ENCODE measurements around the gene SERPINI1.

The SERPINI1 gene

DNA sequence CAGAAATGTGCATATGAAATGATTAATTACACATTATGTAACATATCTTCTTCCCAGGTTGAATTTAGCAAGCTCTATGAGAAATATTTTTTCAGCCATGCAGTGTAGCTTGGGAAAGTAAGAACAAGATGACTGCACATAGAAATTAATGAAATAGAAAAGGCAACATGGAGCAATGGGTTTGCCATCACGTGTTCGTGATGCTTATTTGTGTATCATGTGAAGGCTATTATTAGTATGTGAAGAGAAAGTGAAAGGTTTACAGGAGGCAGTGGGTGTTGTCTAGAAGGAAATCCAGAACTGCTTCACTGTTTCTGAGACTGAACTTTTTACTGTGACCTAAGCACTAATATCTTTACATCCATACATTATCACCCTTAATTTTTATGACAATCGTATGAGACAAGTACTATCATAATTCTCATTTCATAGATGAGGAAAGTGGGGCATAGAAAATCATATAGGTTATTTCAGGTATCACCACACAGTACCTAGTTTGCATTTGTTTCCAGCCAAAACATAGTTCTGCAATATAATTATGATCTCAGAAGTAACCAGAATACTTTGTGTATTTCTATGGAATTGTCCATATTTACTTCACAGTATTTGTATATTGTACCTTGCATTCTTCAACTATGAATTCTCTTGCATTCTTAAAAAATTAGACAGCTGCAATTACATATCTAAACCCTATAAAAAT, 14.9 kb downstream of the SERPINI1 start:
- TF ChIP-seq, protein P1, sequence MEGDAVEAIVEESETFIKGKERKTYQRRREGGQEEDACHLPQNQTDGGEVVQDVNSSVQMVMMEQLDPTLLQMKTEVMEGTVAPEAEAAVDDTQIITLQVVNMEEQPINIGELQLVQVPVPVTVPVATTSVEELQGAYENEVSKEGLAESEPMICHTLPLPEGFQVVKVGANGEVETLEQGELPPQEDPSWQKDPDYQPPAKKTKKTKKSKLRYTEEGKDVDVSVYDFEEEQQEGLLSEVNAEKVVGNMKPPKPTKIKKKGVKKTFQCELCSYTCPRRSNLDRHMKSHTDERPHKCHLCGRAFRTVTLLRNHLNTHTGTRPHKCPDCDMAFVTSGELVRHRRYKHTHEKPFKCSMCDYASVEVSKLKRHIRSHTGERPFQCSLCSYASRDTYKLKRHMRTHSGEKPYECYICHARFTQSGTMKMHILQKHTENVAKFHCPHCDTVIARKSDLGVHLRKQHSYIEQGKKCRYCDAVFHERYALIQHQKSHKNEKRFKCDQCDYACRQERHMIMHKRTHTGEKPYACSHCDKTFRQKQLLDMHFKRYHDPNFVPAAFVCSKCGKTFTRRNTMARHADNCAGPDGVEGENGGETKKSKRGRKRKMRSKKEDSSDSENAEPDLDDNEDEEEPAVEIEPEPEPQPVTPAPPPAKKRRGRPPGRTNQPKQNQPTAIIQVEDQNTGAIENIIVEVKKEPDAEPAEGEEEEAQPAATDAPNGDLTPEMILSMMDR (IDR thresholded peaks at IDR 0.05; ENCODE audit: low read depth, low read length, missing control alignments), result no peak
- no peak overlapping the region for H3K4me3 ChIP-seq (ENCODE audit: low read depth, low read length)
- no peak for DNase-seq (ENCODE audit: low read depth)
- in situ Hi-C loops (cut with HindIII; ENCODE audit: low sequenced_read_pairs), result no loop called here

DNA sequence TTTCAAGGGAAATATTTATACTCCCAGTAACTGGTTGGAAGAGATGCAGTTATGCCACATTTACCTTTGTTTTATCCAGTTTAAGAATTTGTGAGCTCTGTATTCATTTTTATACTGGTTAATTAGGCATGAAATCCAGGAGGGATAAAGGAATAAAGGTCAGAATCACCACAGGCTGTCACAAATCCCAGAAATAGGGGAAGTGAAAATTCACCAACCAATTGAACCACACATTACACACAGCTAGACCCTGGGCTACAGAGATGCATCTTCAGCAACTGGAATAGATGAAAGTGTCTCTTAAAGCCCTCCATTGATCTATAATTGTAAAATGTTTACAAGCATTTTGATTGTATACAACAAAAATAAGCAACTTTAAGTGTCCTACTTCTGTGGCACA, 18.5 kb downstream of the SERPINI1 start:
- in situ Hi-C loops (cut with HindIII; ENCODE audit: low sequenced_read_pairs), result no loop called here
- no peak for DNase-seq (ENCODE audit: low read depth)
- H3K4me3 ChIP-seq (ENCODE audit: low read depth, low read length), result no peak overlapping the region
- TF ChIP-seq, protein P1 (IDR thresholded peaks at IDR 0.05; ENCODE audit: low read depth, low read length, missing control alignments), result no peak

DNA sequence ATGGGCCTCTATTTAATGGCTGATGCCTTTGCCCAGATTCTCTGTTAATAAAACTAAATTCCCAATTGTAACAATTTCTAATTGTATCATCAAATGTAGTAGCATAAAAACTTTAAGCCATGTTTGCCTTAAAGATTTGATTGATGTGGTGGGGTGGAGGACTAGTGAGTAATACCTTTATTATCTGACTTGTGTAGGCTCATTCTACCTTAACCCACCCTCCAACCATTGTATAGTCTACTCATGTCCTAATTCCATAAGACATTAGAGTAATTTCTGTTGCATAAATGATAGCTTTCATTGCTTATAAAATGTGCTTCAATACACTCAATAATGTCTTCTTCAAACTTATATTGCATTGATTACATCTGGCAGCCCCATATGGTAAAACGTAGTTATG, 25.8 kb downstream of the SERPINI1 start:
- in situ Hi-C loops (cut with HindIII; ENCODE audit: low sequenced_read_pairs), result no loop called here
- TF ChIP-seq, protein P1 (IDR thresholded peaks at IDR 0.05; ENCODE audit: low read depth, low read length, missing control alignments), result no peak
- DNase-seq (ENCODE audit: low read depth), result no peak

DNA sequence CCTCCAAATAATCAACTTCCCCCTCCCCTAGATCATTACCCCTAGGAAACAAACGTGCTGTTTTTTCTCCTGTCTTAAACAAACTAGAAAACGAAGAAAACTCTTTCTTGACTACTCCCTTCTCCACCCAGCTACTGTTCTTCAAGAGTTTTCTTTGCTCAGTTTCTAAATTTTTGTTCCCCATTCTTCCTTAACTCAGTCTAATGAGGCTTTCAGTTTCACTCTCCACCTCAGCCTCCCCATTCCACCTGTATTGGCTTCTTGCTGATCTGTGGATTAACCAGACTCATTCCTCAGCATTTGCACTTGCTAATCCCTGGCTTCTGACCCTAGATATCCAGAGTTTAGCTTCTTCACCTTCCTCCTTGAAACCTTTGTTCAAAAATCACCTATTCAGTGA, 26.8 kb downstream of the SERPINI1 start:
- DNase-seq (ENCODE audit: low read depth), result no peak
- no peak overlapping the region for H3K4me3 ChIP-seq (ENCODE audit: low read depth, low read length)
- in situ Hi-C loops (cut with HindIII; ENCODE audit: low sequenced_read_pairs), result no loop called here
- TF ChIP-seq, protein P1 (IDR thresholded peaks at IDR 0.05; ENCODE audit: low read depth, low read length, missing control alignments), result no peak

More for the DNA sequence above, 25.8 kb downstream of the SERPINI1 start:
- no peak overlapping the region for H3K4me3 ChIP-seq (ENCODE audit: low read depth, low read length)

DNA sequence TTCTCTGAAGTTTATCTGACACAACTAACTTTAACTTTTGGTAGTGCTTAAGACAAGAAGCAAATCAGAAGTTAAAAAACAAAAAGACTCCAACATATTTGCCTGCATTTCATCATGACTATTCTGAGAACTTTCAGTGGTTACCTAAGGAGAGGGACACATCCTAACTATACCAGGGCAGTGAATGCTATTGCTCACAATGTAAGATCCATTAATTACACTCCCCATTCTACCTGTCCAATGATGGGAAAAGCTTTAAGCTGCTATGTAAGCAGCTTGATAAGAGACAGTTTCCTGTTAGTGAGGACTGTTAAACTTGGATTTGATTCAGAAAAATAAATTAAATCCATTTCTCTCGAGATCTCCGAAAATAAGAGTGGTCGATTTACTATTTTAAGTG, 37.5 kb downstream of the SERPINI1 start:
- H3K4me3 ChIP-seq (ENCODE audit: low read depth, low read length), result no peak overlapping the region
- TF ChIP-seq, protein P1 (IDR thresholded peaks at IDR 0.05; ENCODE audit: low read depth, low read length, missing control alignments), result no peak
- in situ Hi-C loops (cut with HindIII; ENCODE audit: low sequenced_read_pairs), result no loop called here
- DNase-seq (ENCODE audit: low read depth), result no peak

DNA sequence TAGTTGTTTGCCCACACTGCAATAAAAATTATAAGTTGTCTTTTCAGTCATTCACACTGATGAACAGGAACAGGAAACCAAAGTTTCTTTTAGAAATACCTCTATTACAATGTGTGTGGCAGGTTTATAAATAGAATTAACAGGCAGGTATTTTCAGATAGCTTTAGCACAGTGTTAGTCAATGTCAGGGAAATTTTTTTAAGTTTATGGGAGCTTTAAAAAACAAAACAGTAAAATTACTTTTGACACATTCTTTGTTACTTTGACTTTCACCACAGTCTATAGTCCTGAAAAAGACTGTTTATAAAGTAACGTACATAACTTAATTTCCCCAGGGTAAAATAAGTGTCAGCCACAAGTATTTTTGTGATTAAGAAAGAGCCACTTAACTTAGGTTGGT, 38.1 kb downstream of the SERPINI1 start:
- TF ChIP-seq, protein P1 (IDR thresholded peaks at IDR 0.05; ENCODE audit: low read depth, low read length, missing control alignments), result no peak
- DNase-seq (ENCODE audit: low read depth), result no peak
- H3K4me3 ChIP-seq (ENCODE audit: low read depth, low read length), result no peak overlapping the region
- in situ Hi-C loops (cut with HindIII; ENCODE audit: low sequenced_read_pairs), result no loop called here
